GM19193 (cell line): ENCODE measurements around the gene CCL28.

ENCODE experiments used
- POLR2A ChIP-seq: IDR thresholded peaks from 4 replicates; pipeline ENCODE4 v1.6.1; 2011; ENCODE audit not compliant: insufficient read depth, insufficient read length; ENCODE audit errors: extremely low read depth

The CCL28 gene

DNA sequence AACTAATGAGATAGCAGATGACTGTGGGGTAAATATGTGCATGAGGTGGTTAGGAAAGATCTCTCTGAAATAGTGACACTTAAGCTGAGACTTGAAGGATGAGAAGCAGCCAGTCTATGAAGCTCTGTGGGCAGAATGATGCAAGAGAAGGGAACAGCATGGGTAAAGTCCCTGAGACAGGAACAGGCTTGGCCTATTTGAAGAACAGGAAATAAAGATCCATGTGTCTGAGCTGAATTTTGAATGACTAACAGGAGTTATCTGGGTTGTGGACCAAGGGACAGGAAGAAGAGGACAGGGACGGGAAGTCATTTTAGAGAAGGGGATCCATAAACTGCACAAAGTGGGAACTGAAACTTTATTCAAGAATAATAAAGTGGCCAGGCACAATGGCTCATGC, 73.3 kb downstream of the CCL28 start:
- TF ChIP-seq POLR2A: no peak

DNA sequence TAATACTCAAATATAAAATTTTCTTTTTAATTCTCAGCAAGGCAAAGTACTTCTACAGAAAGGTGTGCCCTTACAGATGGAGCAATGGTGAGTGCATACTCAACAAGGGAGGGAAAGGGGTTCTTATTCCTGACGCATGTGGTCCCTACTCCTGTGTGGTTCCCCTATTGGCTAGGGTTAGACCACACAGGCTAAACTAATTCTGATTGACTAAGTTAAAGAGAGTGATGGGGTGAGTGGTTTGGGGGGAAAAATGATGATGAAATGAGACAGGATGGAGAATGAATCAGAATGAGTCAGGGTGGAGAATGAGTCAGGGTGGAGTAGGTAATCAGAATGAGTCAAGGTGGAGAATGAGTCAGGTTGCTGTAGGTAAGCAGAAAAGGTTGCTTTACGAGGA, 76.0 kb downstream of the CCL28 start:
- no peak for TF ChIP-seq POLR2A

DNA sequence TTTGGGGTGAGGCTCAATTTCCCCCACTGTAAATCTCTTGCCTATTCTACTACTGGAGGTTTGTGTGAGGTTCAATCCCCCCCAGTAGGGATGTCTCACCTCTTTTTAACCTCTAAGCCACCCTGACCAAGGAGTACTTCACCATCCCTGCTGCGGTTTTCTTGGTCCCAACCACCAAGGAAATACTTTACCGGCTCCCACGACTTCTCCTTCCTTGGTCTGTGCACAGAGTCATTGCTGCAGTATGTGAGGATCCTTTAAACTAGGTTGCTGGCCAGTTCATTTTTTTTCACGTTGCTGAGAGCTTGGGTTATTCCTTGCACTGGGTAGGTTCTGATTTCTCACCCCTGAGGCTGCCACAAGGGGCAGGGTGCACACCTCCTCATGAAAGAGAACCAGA, 76.5 kb downstream of the CCL28 start:
- no peak for TF ChIP-seq POLR2A

DNA sequence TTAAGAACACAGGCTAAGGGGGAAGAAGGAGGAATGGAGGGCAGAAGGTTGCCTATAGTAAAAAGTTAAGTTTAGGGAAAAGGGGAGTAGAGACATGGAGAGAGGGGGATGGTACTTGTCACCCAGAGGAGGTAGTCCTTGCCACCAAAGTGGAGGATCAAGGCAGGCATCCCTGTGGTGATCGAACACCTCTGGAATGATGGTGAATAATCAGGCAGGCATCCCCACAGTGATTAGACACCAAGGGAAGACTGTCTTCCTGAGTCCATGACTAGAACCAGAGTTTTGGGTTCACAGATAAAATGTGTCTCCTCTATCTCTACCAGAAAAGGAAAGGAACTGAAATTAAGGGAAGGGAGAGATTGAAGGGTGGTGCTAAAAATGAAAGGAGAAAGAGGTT, 79.8 kb downstream of the CCL28 start:
- TF ChIP-seq POLR2A: no peak
